ENCODE data around the gene TAS2R20.

Gene TAS2R20

GRCh38 chr12:10952645-10953044, 45.5 kb downstream of the TAS2R20 start (continued):
- TF ChIP-seq, protein P1, sequence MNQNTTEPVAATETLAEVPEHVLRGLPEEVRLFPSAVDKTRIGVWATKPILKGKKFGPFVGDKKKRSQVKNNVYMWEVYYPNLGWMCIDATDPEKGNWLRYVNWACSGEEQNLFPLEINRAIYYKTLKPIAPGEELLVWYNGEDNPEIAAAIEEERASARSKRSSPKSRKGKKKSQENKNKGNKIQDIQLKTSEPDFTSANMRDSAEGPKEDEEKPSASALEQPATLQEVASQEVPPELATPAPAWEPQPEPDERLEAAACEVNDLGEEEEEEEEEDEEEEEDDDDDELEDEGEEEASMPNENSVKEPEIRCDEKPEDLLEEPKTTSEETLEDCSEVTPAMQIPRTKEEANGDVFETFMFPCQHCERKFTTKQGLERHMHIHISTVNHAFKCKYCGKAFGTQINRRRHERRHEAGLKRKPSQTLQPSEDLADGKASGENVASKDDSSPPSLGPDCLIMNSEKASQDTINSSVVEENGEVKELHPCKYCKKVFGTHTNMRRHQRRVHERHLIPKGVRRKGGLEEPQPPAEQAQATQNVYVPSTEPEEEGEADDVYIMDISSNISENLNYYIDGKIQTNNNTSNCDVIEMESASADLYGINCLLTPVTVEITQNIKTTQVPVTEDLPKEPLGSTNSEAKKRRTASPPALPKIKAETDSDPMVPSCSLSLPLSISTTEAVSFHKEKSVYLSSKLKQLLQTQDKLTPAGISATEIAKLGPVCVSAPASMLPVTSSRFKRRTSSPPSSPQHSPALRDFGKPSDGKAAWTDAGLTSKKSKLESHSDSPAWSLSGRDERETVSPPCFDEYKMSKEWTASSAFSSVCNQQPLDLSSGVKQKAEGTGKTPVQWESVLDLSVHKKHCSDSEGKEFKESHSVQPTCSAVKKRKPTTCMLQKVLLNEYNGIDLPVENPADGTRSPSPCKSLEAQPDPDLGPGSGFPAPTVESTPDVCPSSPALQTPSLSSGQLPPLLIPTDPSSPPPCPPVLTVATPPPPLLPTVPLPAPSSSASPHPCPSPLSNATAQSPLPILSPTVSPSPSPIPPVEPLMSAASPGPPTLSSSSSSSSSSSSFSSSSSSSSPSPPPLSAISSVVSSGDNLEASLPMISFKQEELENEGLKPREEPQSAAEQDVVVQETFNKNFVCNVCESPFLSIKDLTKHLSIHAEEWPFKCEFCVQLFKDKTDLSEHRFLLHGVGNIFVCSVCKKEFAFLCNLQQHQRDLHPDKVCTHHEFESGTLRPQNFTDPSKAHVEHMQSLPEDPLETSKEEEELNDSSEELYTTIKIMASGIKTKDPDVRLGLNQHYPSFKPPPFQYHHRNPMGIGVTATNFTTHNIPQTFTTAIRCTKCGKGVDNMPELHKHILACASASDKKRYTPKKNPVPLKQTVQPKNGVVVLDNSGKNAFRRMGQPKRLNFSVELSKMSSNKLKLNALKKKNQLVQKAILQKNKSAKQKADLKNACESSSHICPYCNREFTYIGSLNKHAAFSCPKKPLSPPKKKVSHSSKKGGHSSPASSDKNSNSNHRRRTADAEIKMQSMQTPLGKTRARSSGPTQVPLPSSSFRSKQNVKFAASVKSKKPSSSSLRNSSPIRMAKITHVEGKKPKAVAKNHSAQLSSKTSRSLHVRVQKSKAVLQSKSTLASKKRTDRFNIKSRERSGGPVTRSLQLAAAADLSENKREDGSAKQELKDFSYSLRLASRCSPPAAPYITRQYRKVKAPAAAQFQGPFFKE (tag by site-specific recombination; IDR thresholded peaks at IDR 0.05; ENCODE audit: borderline replicate concordance) = no peak
- TF ChIP-seq ZXDB (tag by site-specific recombination; IDR thresholded peaks at IDR 0.05) (no peak), ZNF175 (tag by site-specific recombination; IDR thresholded peaks at IDR 0.05) (no peak), ZNF624 (tag by site-specific recombination; IDR thresholded peaks at IDR 0.05) (no peak), ZNF37A (tag by site-specific recombination; IDR thresholded peaks at IDR 0.05) (no peak), ZNF274 (IDR thresholded peaks at IDR 0.05; ENCODE audit: low read length) (no peak), ZNF274 (tag by site-specific recombination; IDR thresholded peaks at IDR 0.05; ENCODE audit: borderline replicate concordance) (no peak), ZNF513 (tag by site-specific recombination; IDR thresholded peaks at IDR 0.05) (no peak), RBAK (tag by site-specific recombination; IDR thresholded peaks at IDR 0.05) (no peak)
- TF ChIP-seq, protein P2, sequence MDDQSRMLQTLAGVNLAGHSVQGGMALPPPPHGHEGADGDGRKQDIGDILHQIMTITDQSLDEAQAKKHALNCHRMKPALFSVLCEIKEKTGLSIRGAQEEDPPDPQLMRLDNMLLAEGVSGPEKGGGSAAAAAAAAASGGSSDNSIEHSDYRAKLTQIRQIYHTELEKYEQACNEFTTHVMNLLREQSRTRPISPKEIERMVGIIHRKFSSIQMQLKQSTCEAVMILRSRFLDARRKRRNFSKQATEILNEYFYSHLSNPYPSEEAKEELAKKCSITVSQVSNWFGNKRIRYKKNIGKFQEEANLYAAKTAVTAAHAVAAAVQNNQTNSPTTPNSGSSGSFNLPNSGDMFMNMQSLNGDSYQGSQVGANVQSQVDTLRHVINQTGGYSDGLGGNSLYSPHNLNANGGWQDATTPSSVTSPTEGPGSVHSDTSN (CRISPR knock-in tag; IDR thresholded peaks at IDR 0.05) = no peak

Data from HEK293 (cell line).